Keratinocyte (primary cell): Measurements from ENCODE around the gene ZNF668.

ENCODE experiments used
- EZH2 ChIP-seq: IDR thresholded peaks from one replicate; pipeline ENCODE4 v1.6.1; 2012; ENCODE audit warnings: inconsistent platforms, mild to moderate bottlenecking, low read length, moderate library complexity
- TF ChIP-seq, protein P1 (sequence below), 3 experiments: IDR thresholded peaks in 1 of 3; conservative IDR thresholded peaks in 1 of 3; optimal IDR thresholded peaks in 1 of 3; 2 replicates in 2 of 3; 3 replicates in 1 of 3; pipeline versions ENCODE3 to v1.5.1; 2011; ENCODE audit warnings: low read length in 3 of 3, mild to moderate bottlenecking in 3 of 3, moderate library complexity in 2 of 3, control low read depth in 1 of 3, inconsistent platforms in 1 of 3; ENCODE audit not compliant: insufficient read depth in 2 of 3; ENCODE audit errors: extremely low read depth in 1 of 3

DNA sequence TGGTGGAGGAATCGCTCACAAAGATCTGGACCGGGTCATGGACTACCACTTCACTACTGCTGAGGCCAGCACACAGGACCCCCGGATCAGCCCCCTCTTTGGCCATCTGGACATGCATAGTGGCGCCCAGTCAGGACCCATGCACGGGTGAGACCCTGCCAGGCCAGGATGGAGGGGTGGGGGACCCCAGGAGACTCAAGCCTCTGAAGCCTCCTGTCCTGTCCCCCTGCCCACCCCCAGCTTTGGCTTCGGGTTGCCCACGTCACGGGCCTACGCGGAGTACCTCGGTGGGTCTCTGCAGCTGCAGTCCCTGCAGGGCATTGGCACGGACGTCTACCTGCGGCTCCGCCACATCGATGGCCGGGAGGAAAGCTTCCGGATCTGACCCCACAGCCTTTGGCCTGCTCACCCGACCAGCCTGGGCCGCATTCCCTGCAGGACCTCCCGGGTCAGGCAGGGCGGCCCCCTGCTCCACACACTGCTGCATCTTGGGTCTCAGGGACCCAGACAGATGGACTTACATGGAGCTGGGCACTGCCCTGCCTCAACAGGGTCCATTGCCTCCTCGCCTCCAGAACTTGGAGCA lies 37.9 kb upstream of the ZNF668 start:
- TF ChIP-seq EZH2 = no peak
- TF ChIP-seq, protein P1, sequence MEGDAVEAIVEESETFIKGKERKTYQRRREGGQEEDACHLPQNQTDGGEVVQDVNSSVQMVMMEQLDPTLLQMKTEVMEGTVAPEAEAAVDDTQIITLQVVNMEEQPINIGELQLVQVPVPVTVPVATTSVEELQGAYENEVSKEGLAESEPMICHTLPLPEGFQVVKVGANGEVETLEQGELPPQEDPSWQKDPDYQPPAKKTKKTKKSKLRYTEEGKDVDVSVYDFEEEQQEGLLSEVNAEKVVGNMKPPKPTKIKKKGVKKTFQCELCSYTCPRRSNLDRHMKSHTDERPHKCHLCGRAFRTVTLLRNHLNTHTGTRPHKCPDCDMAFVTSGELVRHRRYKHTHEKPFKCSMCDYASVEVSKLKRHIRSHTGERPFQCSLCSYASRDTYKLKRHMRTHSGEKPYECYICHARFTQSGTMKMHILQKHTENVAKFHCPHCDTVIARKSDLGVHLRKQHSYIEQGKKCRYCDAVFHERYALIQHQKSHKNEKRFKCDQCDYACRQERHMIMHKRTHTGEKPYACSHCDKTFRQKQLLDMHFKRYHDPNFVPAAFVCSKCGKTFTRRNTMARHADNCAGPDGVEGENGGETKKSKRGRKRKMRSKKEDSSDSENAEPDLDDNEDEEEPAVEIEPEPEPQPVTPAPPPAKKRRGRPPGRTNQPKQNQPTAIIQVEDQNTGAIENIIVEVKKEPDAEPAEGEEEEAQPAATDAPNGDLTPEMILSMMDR (optimal IDR thresholded peaks at IDR 0.05 in 1 of 3, IDR thresholded peaks at IDR 0.05 in 1 of 3, conservative IDR thresholded peaks at IDR 0.05 in 1 of 3; ENCODE audit: extremely low read depth in 1 of 3, insufficient read depth in 2 of 3, low read length in 3 of 3) = no peak
